AG04449 (cell line): ENCODE measurements around the gene MGLL.

ENCODE experiments used
- CTCF ChIA-PET: fragments of 350-600 bp; formaldehyde crosslinking; extraction: SDS; loops from one replicate; lab custom pipeline; 2021; ENCODE audit warnings: antibody characterized with exemption; lab: Yijun Ruan, JAX
- POLR2A ChIA-PET: fragments of 400-600, 350-600 bp; formaldehyde crosslinking; extraction: SDS; loops from one replicate; lab custom pipeline; 2020; ENCODE audit warnings: antibody characterized with exemption, inconsistent platforms; lab: Yijun Ruan, JAX
- DNase-seq: peaks from one replicate; pipeline ENCODE4 v3.0.0-alpha.2; 2010; ENCODE audit warnings: low read depth, low spot score
- H3K4me3 ChIP-seq: 2 replicates; pipeline ENCODE4 v1.5.1; 2011; ENCODE audit warnings: low read depth, mild to moderate bottlenecking, control low read depth, low read length
- CTCF ChIP-seq: IDR thresholded peaks from one replicate; pipeline ENCODE4 v1.5.1; 2011; ENCODE audit warnings: mild to moderate bottlenecking, moderate library complexity, low read length, control low read depth, inconsistent platforms; ENCODE audit not compliant: insufficient read depth; ENCODE audit errors: missing control alignments

Gene MGLL

GRCh38 chr3:127640042-127640355 lies 182.3 kb downstream of the MGLL start:
- CTCF ChIA-PET: interaction anchor here (0.8 to 1.5 kb wide), 5 partner anchors 8 to 65 kb away, joined by 3 to 5 read pairs (median 3); no protein-coding TSS in a partner anchor
- H3K4me3 ChIP-seq: no peak overlapping the region
- no peak for DNase-seq
- POLR2A ChIA-PET: no interaction called here
- no peak for TF ChIP-seq CTCF

- H3K4me3 ChIP-seq: no peak overlapping the region
- TF ChIP-seq CTCF: no peak
- DNase-seq: no peak
- ChIA-PET POLR2A (no interaction called here), CTCF (interaction anchor here (0.8 to 1.5 kb wide), 5 partner anchors 9 to 64 kb away, joined by 3 to 5 read pairs (median 3); no protein-coding TSS in a partner anchor)
These were observed 182.9 kb downstream of the MGLL start for GRCh38 chr3:127639173-127640041.
